Ectodermal cell (in vitro differentiated cells): ENCODE results near the gene KCNQ1.

ENCODE experiments used
- H3K27ac ChIP-seq: 2 replicates; pipeline ENCODE4 v1.7.0; 2013; ENCODE audit warnings: mild to moderate bottlenecking, low read depth, low read length; ENCODE audit not compliant: insufficient read depth, poor library complexity, severe bottlenecking
- H3K27me3 ChIP-seq: 2 replicates; pipeline ENCODE4 v1.7.0; 2013; ENCODE audit warnings: mild to moderate bottlenecking, low read length; ENCODE audit not compliant: insufficient read depth, control insufficient read depth, poor library complexity, severe bottlenecking
- H3K36me3 ChIP-seq: one replicate; pipeline ENCODE4 v1.7.0; 2013; ENCODE audit warnings: low read length; ENCODE audit not compliant: control insufficient read depth, insufficient read depth
- H3K4me1 ChIP-seq: one replicate; pipeline ENCODE4 v1.7.0; 2013; ENCODE audit warnings: low read length; ENCODE audit not compliant: control insufficient read depth, insufficient read depth
- H3K4me3 ChIP-seq: 2 replicates; pipeline ENCODE4 v1.7.0; 2013; ENCODE audit warnings: low read depth, low read length, control low read depth; ENCODE audit not compliant: insufficient read depth
- H3K9me3 ChIP-seq: 2 replicates; pipeline ENCODE4 v1.7.0; 2013; ENCODE audit warnings: mild to moderate bottlenecking, low read length, moderate library complexity; ENCODE audit not compliant: control insufficient read depth
- WGBS, 2 experiments: methylation state at CpG; one replicate each; pipeline ENCODE4 v1.1.7; 2013; ENCODE audit warnings: missing lambda C conversion rate in 2 of 2; 5-methylcytosine and 5-hydroxymethylcytosine counted together

Gene KCNQ1

GRCh38 chr11:2435288-2436012, 9.4 kb upstream of the KCNQ1 start:
- no peaks in the 10 kb centered on the region for H3K4me1 ChIP-seq
- no peak overlapping the region for H3K4me3 ChIP-seq
- no peak overlapping the region for H3K27ac ChIP-seq
- 88 to 89% methylated on average over 12 of the region's 12 CpGs for WGBS, 2 experiments
- H3K9me3 ChIP-seq = no peaks in the 10 kb centered on the region
- peaks cover 25% of the 10 kb centered on the region for H3K27me3 ChIP-seq
- H3K36me3 ChIP-seq = no peaks in the 10 kb centered on the region

- no peaks in the 10 kb centered on the region for H3K36me3 ChIP-seq
- H3K9me3 ChIP-seq = no peaks in the 10 kb centered on the region
- WGBS, 2 experiments = 86% methylated on average over 10 of the region's 10 CpGs
- peaks cover 32% of the 10 kb centered on the region for H3K27me3 ChIP-seq
- H3K27ac ChIP-seq = no peak overlapping the region
- no peaks in the 10 kb centered on the region for H3K4me1 ChIP-seq
- no peak overlapping the region for H3K4me3 ChIP-seq
These were observed 8.7 kb upstream of the KCNQ1 start for GRCh38 chr11:2436013-2436520.

GRCh38 chr11:2436521-2437031, 8.2 kb upstream of the KCNQ1 start:
- Histone ChIP-seq H3K36me3 (no peaks in the 10 kb centered on the region), H3K4me3 (no peak overlapping the region), H3K4me1 (no peaks in the 10 kb centered on the region), H3K27me3 (peaks cover 37% of the 10 kb centered on the region), H3K9me3 (no peaks in the 10 kb centered on the region), H3K27ac (no peak overlapping the region)
- 91 to 93% methylated on average over 12 to 13 of the region's 13 CpGs for WGBS, 2 experiments

- H3K4me3 ChIP-seq = no peak overlapping the region
- 85 to 87% methylated on average over 4 of the region's 4 CpGs for WGBS, 2 experiments
- H3K9me3 ChIP-seq = no peaks in the 10 kb centered on the region
- no peaks in the 10 kb centered on the region for H3K36me3 ChIP-seq
- H3K4me1 ChIP-seq = no peaks in the 10 kb centered on the region
- H3K27me3 ChIP-seq = peaks cover 46% of the 10 kb centered on the region
- H3K27ac ChIP-seq = no peak overlapping the region
These were observed 7.3 kb upstream of the KCNQ1 start for GRCh38 chr11:2437516-2437915.

- no peak overlapping the region for H3K27ac ChIP-seq
These were observed 5.0 kb upstream of the KCNQ1 start for GRCh38 chr11:2439820-2440219.

GRCh38 chr11:2440646-2441045, 4.2 kb upstream of the KCNQ1 start:
- 83 to 84% methylated on average over 8 of the region's 8 CpGs for WGBS, 2 experiments
- Histone ChIP-seq H3K4me3 (no peak overlapping the region), H3K4me1 (no peaks in the 10 kb centered on the region), H3K27ac (no peak overlapping the region), H3K27me3 (peaks cover 73% of the 10 kb centered on the region), H3K36me3 (no peaks in the 10 kb centered on the region), H3K9me3 (no peaks in the 10 kb centered on the region)

More at GRCh38 chr11:2439820-2440219, 5.0 kb upstream of the KCNQ1 start:
- Histone ChIP-seq H3K4me3 (no peak overlapping the region), H3K9me3 (no peaks in the 10 kb centered on the region), H3K36me3 (no peaks in the 10 kb centered on the region), H3K27me3 (peaks cover 65% of the 10 kb centered on the region), H3K4me1 (no peaks in the 10 kb centered on the region)
- 96 to 100% methylated on average over 1 to 3 of the region's 3 CpGs for WGBS, 2 experiments

GRCh38 chr11:2441171-2441570, 3.6 kb upstream of the KCNQ1 start:
- Histone ChIP-seq H3K4me1 (no peaks in the 10 kb centered on the region), H3K36me3 (no peaks in the 10 kb centered on the region), H3K9me3 (no peaks in the 10 kb centered on the region), H3K4me3 (no peak overlapping the region), H3K27ac (no peak overlapping the region), H3K27me3 (peaks cover 79% of the 10 kb centered on the region)
- WGBS, 2 experiments = 83 to 84% methylated on average over 4 of the region's 4 CpGs

GRCh38 chr11:2442589-2442988, 2.2 kb upstream of the KCNQ1 start:
- Histone ChIP-seq H3K4me3 (no peak overlapping the region), H3K27me3 (peaks cover 91% of the 10 kb centered on the region), H3K27ac (no peak overlapping the region), H3K36me3 (no peaks in the 10 kb centered on the region), H3K9me3 (no peaks in the 10 kb centered on the region), H3K4me1 (no peaks in the 10 kb centered on the region)
- 98 to 100% methylated on average over 1 to 2 of the region's 2 CpGs for WGBS, 2 experiments

GRCh38 chr11:2443406-2443805, 1.4 kb upstream of the KCNQ1 start:
- H3K27me3 ChIP-seq = peaks cover 92% of the 10 kb centered on the region
- WGBS, 2 experiments = 69 to 72% methylated on average over 11 of the region's 11 CpGs

GRCh38 chr11:2443881-2444820, 657 bp upstream of the KCNQ1 start, which contains the start of gene TRPM5:
TRPM5 (minus strand) TSS chr11:2444514; CDS start chr11:2423036, 21,478 bp downstream.
- Histone ChIP-seq H3K36me3 (no peaks in the 10 kb centered on the region), H3K27ac (no peak within 1 kb of the TSS), H3K27me3 (peaks cover 94% of the 10 kb centered on the region), H3K9me3 (no peaks in the 10 kb centered on the region), H3K4me3 (peak within 1 kb of the TSS; percentile 22), H3K4me1 (no peaks in the 10 kb centered on the region)
- WGBS, 2 experiments = 20 to 24% methylated on average over 52 to 64 of the region's 64 CpGs

More at GRCh38 chr11:2443406-2443805, 1.4 kb upstream of the KCNQ1 start:
- H3K27ac ChIP-seq = no peak overlapping the region
- H3K36me3 ChIP-seq = no peaks in the 10 kb centered on the region
- H3K4me1 ChIP-seq = no peaks in the 10 kb centered on the region
- no peaks in the 10 kb centered on the region for H3K9me3 ChIP-seq
- no peak overlapping the region for H3K4me3 ChIP-seq
